ENCODE data around the gene SCN5A.

DNA sequence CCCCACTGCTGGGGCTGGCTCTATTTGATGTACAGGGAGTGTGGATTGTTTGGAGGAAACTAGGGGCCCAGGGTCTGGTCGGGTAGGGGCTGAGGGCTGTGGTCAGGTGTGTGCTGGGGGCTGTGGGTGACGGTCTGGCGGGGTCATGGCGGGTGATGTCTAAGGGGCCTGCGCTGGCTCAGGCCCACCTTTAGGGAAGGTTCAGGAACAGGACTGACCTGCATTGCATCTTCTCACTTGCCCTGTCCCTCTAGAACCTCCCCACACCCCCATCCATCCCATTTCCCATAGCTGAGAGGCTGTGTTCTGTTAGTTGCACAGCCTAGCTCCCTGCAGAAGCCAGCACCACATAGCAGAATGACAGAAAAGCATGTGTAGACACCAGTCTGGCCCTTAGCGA lies 39.1 kb downstream of the SCN5A start:
- TF ChIP-seq POLR2AphosphoS5 (IDR thresholded peaks at IDR 0.05; ENCODE audit: low read depth, low read length) (no peak), YY1 (IDR thresholded peaks at IDR 0.05; ENCODE audit: low read depth) (no peak), CTCF (IDR thresholded peaks at IDR 0.05) (no peak), JUND (IDR thresholded peaks at IDR 0.05) (no peak), EP300 (IDR thresholded peaks at IDR 0.05; ENCODE audit: borderline replicate concordance in 1 of 2, low read depth in 1 of 2, low read length in 1 of 2) (no peak), RAD21 (IDR thresholded peaks at IDR 0.05; ENCODE audit: low read length) (no peak), CHD2 (IDR thresholded peaks at IDR 0.05; ENCODE audit: low read length, partially characterized antibody) (no peak)

Measured in SK-N-SH (cell line).